ENCODE data around the gene MLLT1. TPM values are rescaled to one million over a fixed set of nuclear protein-coding genes. Genes with fewer than 3 reads are reported as not detected.

The MLLT1 gene
- total and polyA plus RNA-seq, 2 donors (not counting 1 experiment from before 2014, with no cell fraction given), result 19.4 to 40.2 TPM

GRCh38 chr19:6224308-6224675 is 55.5 kb downstream of the MLLT1 start:
- Histone ChIP-seq H2AFZ (ENCODE audit: insufficient read depth, low read depth, low read length, poor library complexity, severe bottlenecking) (no peak overlapping the region), H3K79me2 (ENCODE audit: control insufficient read depth, insufficient read depth, low read length) (peaks cover 10% of the 10 kb centered on the region), H3K36me3 (replicated peaks in 1 of 2; ENCODE audit: control extremely low read depth in 1 of 2, control insufficient read depth in 1 of 2, extremely low read depth in 1 of 2, insufficient read depth in 2 of 2, low read length in 1 of 2) (peaks cover 0 to 31% of the 10 kb centered on the region in 2 experiments), H3K4me3 (ENCODE audit: control extremely low read depth in 1 of 5, extremely low read depth in 1 of 5, insufficient read depth in 1 of 5, low read depth in 2 of 5, low read length in 4 of 5) (no peak overlapping the region), H4K20me1 (ENCODE audit: control insufficient read depth, insufficient read depth, low read length, poor library complexity, severe bottlenecking) (peaks cover 33% of the 10 kb centered on the region), H3K4me1 (ENCODE audit: control insufficient read depth in 2 of 2, insufficient read depth in 2 of 2, low read length in 2 of 2) (no peaks in the 10 kb centered on the region), H3K9me3 (ENCODE audit: control extremely low read depth in 1 of 3, control insufficient read depth in 2 of 3, insufficient read depth in 1 of 3, low read length in 2 of 3) (no peaks in the 10 kb centered on the region), H3K27me3 (replicated peaks in 1 of 4; ENCODE audit: control extremely low read depth in 1 of 4, control insufficient read depth in 3 of 4, insufficient read depth in 4 of 4, low read length in 3 of 4) (no peaks in the 10 kb centered on the region), H3K9ac (ENCODE audit: low read length) (no peak overlapping the region), H3K27ac (ENCODE audit: low read length in 2 of 2) (no peak overlapping the region), H3K4me2 (replicated peaks; ENCODE audit: low read depth, low read length, poor library complexity, severe bottlenecking) (no peak overlapping the region)
- H3K9me3 Mint-ChIP-seq (ENCODE audit: insufficient read depth), result no peaks in the 10 kb centered on the region
- ATAC-seq (ENCODE audit: low read depth) (no peak), DNase-seq (no peak)
- TF ChIP-seq CTCF (IDR thresholded peaks at IDR 0.05) (no peak), EZH2 (IDR thresholded peaks at IDR 0.05; ENCODE audit: borderline replicate concordance, insufficient read depth, low read depth, low read length, poor library complexity, severe bottlenecking) (no peak)
- no peaks in the 10 kb centered on the region for H3K4me1 Mint-ChIP-seq
- ChIA-PET CTCF (no interaction called here), POLR2A (interaction anchor here (0.7 kb wide), 1 partner anchor 221 kb away, joined by 4 read pairs; no protein-coding TSS in a partner anchor)
- H3K27me3 Mint-ChIP-seq, result no peaks in the 10 kb centered on the region
- 99% methylated on average over 4 of the region's 4 CpGs for WGBS (ENCODE audit: insufficient coverage)
- intact Hi-C loops (cut with micrococcal nuclease), result no loop called here
- H3K4me3 Mint-ChIP-seq, result no peak overlapping the region
- H3K27ac Mint-ChIP-seq, result no peak overlapping the region

GRCh38 chr19:6223461-6224307 is 56.1 kb downstream of the MLLT1 start:
- POLR2A ChIA-PET, result interaction anchor here (0.7 kb wide), 1 partner anchor 220 kb away, joined by 4 read pairs; no protein-coding TSS in a partner anchor
- H3K27me3 Mint-ChIP-seq, result no peaks in the 10 kb centered on the region
- Histone ChIP-seq H3K4me3 (ENCODE audit: control extremely low read depth in 1 of 5, extremely low read depth in 1 of 5, insufficient read depth in 1 of 5, low read depth in 2 of 5, low read length in 4 of 5) (no peak overlapping the region), H3K9me3 (ENCODE audit: control extremely low read depth in 1 of 3, control insufficient read depth in 2 of 3, insufficient read depth in 1 of 3, low read length in 2 of 3) (no peaks in the 10 kb centered on the region), H3K27ac (ENCODE audit: low read length in 2 of 2) (no peak overlapping the region), H3K27me3 (replicated peaks in 1 of 4; ENCODE audit: control extremely low read depth in 1 of 4, control insufficient read depth in 3 of 4, insufficient read depth in 4 of 4, low read length in 3 of 4) (no peaks in the 10 kb centered on the region), H3K36me3 (replicated peaks in 1 of 2; ENCODE audit: control extremely low read depth in 1 of 2, control insufficient read depth in 1 of 2, extremely low read depth in 1 of 2, insufficient read depth in 2 of 2, low read length in 1 of 2) (peaks cover 0 to 31% of the 10 kb centered on the region in 2 experiments), H3K4me2 (replicated peaks; ENCODE audit: low read depth, low read length, poor library complexity, severe bottlenecking) (no peak overlapping the region), H2AFZ (ENCODE audit: insufficient read depth, low read depth, low read length, poor library complexity, severe bottlenecking) (no peak overlapping the region), H3K9ac (ENCODE audit: low read length) (no peak overlapping the region), H4K20me1 (ENCODE audit: control insufficient read depth, insufficient read depth, low read length, poor library complexity, severe bottlenecking) (peaks cover 32% of the 10 kb centered on the region), H3K79me2 (ENCODE audit: control insufficient read depth, insufficient read depth, low read length) (peaks cover 4% of the 10 kb centered on the region), H3K4me1 (ENCODE audit: control insufficient read depth in 2 of 2, insufficient read depth in 2 of 2, low read length in 2 of 2) (peaks cover 0 to 1% of the 10 kb centered on the region in 2 donors)
- WGBS (ENCODE audit: insufficient coverage), result 92% methylated on average over 16 of the region's 18 CpGs
- H3K27ac Mint-ChIP-seq, result no peak overlapping the region
- no peaks in the 10 kb centered on the region for H3K9me3 Mint-ChIP-seq (ENCODE audit: insufficient read depth)
- H3K4me3 Mint-ChIP-seq, result no peak overlapping the region
- CTCF ChIA-PET, result no interaction called here
- DNase-seq (no peak), ATAC-seq (ENCODE audit: low read depth) (no peak)
- TF ChIP-seq CTCF (IDR thresholded peaks at IDR 0.05) (no peak), EZH2 (IDR thresholded peaks at IDR 0.05; ENCODE audit: borderline replicate concordance, insufficient read depth, low read depth, low read length, poor library complexity, severe bottlenecking) (no peak)
- intact Hi-C loops (cut with micrococcal nuclease), result no loop called here
- no peaks in the 10 kb centered on the region for H3K4me1 Mint-ChIP-seq

Measured in B cell (primary cell).